Measurements from ENCODE around the gene RNF39. TPM values are rescaled to one million over a fixed set of nuclear protein-coding genes. Genes with fewer than 3 reads are reported as not detected.

The RNF39 gene
- total RNA-seq, 2 donors from 2014 or later: not detected

DNA sequence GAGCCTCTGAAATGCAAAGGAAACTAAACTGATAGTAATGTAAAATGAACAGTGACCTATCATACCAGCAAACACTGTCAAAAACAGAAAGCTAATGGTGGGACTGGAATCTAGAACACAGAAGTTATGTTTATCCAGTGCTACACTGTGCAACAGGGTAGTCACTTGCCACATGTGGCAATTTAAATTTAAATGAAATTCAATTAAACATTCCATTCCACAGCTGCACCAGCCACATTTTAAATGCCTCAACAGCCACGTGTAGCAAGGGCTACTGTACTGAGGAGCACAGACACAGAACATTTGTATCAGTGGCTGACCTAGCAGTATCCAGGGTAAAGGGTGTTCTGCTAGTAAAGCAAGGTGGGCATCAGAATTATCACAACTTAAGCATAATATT, 20.1 kb downstream of the RNF39 start:
- Histone ChIP-seq H3K4me1 (ENCODE audit: control insufficient read depth in 1 of 2, low read depth in 2 of 2) (peaks cover 6 to 11% of the 10 kb centered on the region in 2 donors), H3K4me3 (no peak overlapping the region), H3K36me3 (peaks cover 4% of the 10 kb centered on the region), H3K9me3 (no peaks in the 10 kb centered on the region), H3K27me3 (replicated peaks; ENCODE audit: insufficient read depth) (no peaks in the 10 kb centered on the region), H3K27ac (no peak overlapping the region)
- ATAC-seq (ENCODE audit: insufficient number of reproducible peaks, low FRiP score, low read depth) (no peak), DNase-seq (ENCODE audit: low spot score) (no peak)
- TF ChIP-seq, protein P1, sequence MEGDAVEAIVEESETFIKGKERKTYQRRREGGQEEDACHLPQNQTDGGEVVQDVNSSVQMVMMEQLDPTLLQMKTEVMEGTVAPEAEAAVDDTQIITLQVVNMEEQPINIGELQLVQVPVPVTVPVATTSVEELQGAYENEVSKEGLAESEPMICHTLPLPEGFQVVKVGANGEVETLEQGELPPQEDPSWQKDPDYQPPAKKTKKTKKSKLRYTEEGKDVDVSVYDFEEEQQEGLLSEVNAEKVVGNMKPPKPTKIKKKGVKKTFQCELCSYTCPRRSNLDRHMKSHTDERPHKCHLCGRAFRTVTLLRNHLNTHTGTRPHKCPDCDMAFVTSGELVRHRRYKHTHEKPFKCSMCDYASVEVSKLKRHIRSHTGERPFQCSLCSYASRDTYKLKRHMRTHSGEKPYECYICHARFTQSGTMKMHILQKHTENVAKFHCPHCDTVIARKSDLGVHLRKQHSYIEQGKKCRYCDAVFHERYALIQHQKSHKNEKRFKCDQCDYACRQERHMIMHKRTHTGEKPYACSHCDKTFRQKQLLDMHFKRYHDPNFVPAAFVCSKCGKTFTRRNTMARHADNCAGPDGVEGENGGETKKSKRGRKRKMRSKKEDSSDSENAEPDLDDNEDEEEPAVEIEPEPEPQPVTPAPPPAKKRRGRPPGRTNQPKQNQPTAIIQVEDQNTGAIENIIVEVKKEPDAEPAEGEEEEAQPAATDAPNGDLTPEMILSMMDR (IDR thresholded peaks at IDR 0.05): no peak

DNA sequence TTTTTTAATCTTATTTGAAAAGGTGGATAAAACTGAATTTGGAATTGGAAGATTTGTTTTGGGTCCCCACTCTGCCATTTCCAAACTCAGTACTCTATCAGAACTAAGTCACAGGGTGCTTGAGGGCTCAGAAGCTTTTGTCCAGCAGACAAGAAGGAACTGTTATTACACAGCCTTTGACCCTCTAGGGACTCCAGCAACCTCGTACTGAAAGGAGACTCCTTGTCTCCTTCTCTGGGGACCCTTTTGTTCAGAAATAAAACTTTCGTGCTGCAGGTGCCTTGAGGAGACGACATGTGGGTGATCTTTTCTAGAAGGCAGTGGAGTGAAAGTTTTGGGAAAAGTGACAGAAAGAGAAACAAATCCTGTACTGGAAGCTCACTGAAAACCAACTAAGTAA, 21.9 kb downstream of the RNF39 start:
- Histone ChIP-seq H3K36me3 (peaks cover 4% of the 10 kb centered on the region), H3K27me3 (replicated peaks; ENCODE audit: insufficient read depth) (no peaks in the 10 kb centered on the region), H3K4me1 (ENCODE audit: control insufficient read depth in 1 of 2, low read depth in 2 of 2) (no peaks in the 10 kb centered on the region), H3K27ac (no peak overlapping the region), H3K9me3 (no peaks in the 10 kb centered on the region), H3K4me3 (no peak overlapping the region)
- ATAC-seq (ENCODE audit: insufficient number of reproducible peaks, low FRiP score, low read depth) (no peak), DNase-seq (ENCODE audit: low spot score) (no peak)
- TF ChIP-seq, protein P1 (IDR thresholded peaks at IDR 0.05): no peak

DNA sequence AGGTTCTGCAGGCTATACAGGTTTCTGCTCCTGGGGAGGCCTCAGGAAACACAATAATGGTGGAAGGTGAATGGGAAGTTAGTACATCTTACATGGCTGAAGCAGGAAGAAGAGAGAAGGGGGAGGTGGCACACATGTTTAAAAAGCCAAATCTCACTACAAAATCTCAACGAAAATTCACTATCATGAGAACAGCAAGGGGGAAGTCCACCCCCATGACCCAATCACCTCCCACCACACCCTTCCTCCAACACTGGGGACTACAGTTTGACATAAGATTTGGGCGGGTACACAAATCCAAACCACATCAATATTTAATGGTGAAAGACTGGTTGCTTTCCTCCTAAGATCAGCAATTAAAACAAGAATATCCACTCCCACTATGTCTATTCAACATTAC, 28.3 kb downstream of the RNF39 start:
- H3K9me3 ChIP-seq: no peaks in the 10 kb centered on the region
- H3K36me3 ChIP-seq: no peaks in the 10 kb centered on the region
- ATAC-seq (ENCODE audit: insufficient number of reproducible peaks, low FRiP score, low read depth) (no peak), DNase-seq (ENCODE audit: low spot score) (no peak)
- no peak overlapping the region for H3K4me3 ChIP-seq
- H3K27ac ChIP-seq: no peak overlapping the region
- H3K4me1 ChIP-seq (ENCODE audit: control insufficient read depth in 1 of 2, low read depth in 2 of 2): no peaks in the 10 kb centered on the region
- TF ChIP-seq, protein P1 (IDR thresholded peaks at IDR 0.05): no peak
- no peaks in the 10 kb centered on the region for H3K27me3 ChIP-seq (replicated peaks; ENCODE audit: insufficient read depth)

DNA sequence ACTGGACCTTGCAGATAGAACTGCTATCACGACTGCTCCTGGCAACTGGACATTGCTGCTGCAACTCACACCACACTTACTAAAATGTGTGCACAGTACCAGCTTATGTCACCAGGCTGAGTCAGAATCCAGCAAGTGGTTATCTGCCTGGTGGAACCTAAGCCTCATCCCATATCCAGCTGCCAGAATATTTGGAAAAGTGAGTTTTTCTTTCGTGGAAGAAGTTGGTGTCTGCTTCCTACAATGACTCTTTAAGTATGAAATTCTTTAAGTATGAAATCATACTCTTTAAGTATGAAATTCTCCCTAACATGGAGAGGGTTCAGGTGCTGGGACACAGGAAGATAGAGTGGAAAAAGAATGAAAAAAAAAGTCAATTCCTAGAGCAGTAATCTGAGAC, 30.9 kb downstream of the RNF39 start:
- no peak for DNase-seq (ENCODE audit: low spot score)
- TF ChIP-seq, protein P1 (IDR thresholded peaks at IDR 0.05): no peak
- H3K9me3 ChIP-seq: no peaks in the 10 kb centered on the region
- no peak overlapping the region for H3K4me3 ChIP-seq
- H3K36me3 ChIP-seq: no peaks in the 10 kb centered on the region
- no peak for ATAC-seq (ENCODE audit: insufficient number of reproducible peaks, low FRiP score, low read depth)
- H3K27ac ChIP-seq: no peak overlapping the region
- no peaks in the 10 kb centered on the region for H3K27me3 ChIP-seq (replicated peaks; ENCODE audit: insufficient read depth)
- H3K4me1 ChIP-seq (ENCODE audit: control insufficient read depth in 1 of 2, low read depth in 2 of 2): no peaks in the 10 kb centered on the region

DNA sequence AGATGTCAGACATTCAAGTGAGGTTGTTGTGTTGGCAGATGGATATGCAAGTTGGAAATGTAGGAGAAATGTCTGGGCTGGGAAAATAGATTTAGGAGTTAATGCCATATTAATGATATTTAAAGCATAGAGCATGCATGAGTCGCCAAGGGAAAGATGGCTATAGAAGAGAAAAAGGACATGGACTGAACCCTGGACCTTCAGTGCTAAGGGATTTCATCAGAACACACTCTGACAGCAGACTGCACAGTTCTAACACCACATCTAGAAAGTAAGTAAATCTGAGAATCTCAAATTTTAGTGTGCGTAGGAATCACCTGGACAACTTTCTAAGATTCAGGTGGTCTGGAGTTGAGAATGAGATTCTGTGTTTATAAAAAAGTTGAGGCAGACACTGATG, 31.8 kb downstream of the RNF39 start:
- Histone ChIP-seq H3K27ac (no peak overlapping the region), H3K27me3 (replicated peaks; ENCODE audit: insufficient read depth) (no peaks in the 10 kb centered on the region), H3K4me3 (no peak overlapping the region), H3K36me3 (no peaks in the 10 kb centered on the region), H3K9me3 (no peaks in the 10 kb centered on the region), H3K4me1 (ENCODE audit: control insufficient read depth in 1 of 2, low read depth in 2 of 2) (no peaks in the 10 kb centered on the region)
- ATAC-seq (ENCODE audit: insufficient number of reproducible peaks, low FRiP score, low read depth): no peak
- TF ChIP-seq, protein P1 (IDR thresholded peaks at IDR 0.05): no peak
- no peak for DNase-seq (ENCODE audit: low spot score)

All from thoracic aorta (tissue), 2 donors.